Effector CD4-positive, alpha-beta T cell (primary cell): ENCODE measurements around the gene SETDB2.

ENCODE experiments used
- DNase-seq: peaks from one replicate; pipeline ENCODE4 v3.0.0-alpha.2; 2020

SETDB2 gene

DNA sequence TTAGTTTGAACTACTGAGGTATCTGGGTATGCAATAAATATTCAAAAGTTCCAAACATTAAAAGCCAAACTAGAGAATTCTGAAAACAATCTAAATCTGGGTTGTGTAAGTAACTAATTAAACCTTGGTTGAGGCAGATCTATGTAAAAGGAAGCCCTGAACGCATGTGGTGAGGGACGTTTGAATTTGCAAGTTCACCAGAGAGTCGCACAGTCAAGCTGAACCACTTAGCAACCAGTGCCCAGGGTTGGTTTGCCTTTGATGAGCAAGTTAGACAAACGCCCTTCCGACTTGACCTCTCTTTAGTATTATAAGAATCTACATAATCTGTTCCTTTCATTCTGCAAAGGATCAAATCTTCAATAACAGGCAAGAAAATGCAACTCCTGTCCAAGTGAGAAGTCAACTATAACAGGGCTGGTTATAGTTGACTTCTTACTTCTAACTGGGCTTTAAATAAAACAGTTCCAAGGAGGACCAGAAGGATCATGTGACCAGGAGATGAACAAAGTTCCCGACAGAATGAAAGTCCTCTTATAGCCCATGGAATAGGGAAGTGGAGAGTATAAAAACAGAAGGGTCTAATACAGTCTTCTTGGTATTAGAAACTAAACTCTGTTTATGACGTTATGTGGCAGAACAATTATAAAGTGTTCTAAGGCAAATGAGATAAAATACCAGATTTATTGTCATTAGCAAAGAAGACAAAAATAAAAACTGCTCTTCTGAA lies 92.2 kb downstream of the SETDB2 start:
- DNase-seq = no peak

DNA sequence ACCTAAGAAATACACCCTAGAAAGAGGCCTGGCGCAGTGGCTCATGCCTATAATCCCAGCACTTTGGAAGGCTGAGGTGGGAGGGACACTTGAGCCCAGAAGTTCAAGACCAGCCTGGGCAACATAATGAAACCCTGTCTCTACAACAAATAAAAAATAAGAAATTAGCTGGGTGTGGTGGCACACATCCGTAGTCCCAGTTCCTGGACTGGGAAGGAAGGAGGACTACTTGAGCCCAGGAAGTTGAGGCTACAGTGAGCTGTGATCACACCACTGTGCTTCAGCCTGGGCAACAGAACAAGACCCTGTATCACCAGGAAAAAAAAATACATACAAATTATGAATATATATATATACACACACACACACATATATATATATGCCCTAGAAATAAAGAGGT lies 94.3 kb downstream of the SETDB2 start:
- DNase-seq = no peak

DNA sequence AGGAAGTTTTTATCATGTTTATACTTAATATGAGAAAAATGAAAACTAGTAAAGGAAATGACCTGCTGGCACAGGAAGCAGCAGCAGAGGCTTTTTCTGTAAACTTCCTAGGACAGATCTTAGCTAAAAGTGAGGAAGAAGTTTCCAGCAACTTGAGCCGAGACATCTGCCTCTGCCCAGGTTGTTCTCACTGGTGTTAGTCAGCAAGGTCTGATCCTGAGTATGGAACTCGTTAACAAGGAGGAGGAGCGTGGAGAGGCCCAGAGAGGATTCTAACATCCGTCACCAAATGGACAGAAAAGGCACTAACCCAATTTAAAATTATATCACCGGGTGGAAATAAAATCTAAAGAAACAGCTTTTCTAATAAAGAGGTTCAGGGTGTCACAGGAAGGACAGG lies 95.2 kb downstream of the SETDB2 start:
- DNase-seq = no peak

DNA sequence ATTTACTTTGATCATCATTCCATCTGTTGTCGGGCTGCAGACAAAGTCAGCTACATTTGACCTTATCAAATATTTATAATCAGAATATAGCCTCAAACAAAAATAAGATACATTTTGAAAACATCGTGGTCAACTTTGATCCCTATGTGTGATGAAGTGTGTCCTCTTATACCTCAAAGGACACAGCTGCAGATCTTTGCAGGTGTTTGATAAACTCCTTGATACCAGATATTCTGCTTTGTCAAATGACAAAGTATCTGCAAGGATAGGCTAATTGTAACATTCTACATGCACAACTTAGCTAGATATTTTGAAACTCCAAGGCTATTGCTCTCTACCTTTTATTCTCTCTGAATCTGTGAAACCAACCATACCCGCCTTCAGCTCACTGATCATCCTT lies 95.7 kb downstream of the SETDB2 start:
- DNase-seq = no peak

DNA sequence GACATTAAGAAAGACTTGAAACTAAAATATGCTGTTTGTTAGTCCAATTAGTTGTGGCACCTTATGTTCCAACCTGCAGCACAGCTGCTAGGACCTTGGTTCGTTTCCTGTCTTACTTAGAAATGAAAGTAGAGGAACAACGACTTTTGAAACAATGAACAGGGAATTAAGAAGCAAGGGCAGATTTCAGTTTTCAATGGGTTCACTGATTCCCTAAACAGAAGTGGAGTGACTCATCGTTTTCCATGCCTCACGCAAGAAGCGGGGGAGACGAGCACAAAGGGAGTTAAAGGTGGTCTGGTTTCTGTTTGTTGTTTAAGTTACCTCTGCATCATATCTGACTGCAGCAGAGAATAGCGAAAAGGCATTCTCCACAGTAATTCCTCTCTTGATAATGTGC lies 96.5 kb downstream of the SETDB2 start:
- no peak for DNase-seq

DNA sequence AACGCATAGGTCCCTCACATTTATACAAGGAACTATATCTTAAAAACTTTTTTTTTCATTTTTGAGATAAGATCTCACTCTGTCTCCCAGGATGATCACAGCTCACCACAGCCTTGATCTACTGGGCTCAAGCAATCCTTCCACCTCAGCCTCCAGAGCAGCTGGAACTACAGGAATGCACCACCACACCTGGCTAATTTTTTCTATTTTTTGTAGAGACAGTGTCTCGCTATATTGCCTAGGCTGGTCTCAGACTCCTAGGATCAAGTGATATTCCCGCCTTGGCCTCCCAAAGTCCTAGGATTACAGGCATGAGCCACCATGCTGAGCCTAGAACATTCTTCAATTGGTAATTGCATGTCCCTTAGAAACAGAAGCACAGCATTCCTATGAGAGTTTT lies 99.6 kb downstream of the SETDB2 start:
- no peak for DNase-seq
